HG03175 (cell line): Measurements from ENCODE around the gene ANKRD17.
"Not testable (repeated sequence)": the region's sequence is repeated elsewhere in the genome, so short reads cannot be mapped to it uniquely, and the experiment has no call there.

ENCODE experiments used
- ATAC-seq: cut with Tn5 transposase; IDR thresholded peaks from one replicate; pipeline ENCODE4 v1.9.1; 2021; ENCODE audit warnings: mild to moderate bottlenecking, moderate library complexity; ENCODE audit not compliant: unreplicated experiment

Gene ANKRD17

DNA sequence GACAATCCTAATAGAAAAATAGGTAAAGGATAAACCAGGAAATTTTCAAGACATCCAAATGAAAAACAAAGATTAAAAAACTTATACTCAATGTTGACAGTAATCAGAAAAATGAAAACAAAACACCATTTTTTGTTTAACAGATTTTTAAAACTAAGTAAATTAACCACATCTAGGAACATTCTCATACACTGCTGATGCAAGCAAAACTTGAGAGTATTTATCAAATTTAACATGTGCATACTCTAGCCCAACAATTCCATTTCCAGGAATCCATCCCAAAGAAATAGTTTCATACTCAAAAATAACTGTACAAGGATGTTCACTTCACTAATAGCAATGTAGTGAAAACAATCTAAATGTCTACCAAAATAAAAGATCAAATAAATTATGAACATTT is 11.5 kb downstream of the ANKRD17 start:
- ATAC-seq = no peak

DNA sequence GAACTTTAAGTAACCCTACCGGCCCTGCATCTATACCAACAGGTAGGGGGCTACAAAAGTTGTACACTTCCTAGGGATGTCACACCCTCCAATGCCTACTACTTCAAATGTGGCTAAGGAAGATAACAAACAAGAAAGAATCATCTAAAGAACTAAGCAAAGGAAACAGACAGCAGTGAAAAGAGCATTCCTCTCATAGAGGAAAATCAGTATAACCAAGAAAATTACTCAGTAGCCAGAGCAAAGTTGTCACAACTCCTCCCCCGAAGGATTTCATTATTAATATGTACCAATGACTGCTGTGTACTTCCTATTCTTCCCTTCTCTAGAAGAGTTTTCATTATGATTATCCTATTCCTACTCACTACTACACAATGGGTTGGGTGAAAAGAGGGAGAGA is 12.6 kb downstream of the ANKRD17 start:
- ATAC-seq = no peak

- no peak for ATAC-seq
These were observed 13.5 kb downstream of the ANKRD17 start for GRCh38 chr4:73244945-73245601.

DNA sequence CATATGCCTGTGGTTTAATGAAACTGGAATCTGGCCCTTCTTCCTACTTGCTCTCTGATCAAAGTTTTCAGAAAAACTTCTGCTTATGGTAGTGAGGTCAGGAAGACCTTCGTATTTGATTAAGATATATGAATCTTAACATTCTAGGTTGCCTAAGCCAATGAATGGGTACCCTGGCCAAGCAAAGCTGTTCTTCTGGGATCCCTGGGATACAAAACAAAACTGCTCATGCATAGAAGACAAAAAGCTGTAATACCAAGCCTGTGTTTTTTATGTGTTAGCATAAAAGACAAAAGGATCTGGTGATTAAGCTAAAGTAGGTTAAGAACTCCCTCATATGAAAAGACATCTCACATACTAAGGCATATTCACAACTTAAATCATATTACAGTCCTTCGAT is 21.6 kb downstream of the ANKRD17 start:
- no peak for ATAC-seq

DNA sequence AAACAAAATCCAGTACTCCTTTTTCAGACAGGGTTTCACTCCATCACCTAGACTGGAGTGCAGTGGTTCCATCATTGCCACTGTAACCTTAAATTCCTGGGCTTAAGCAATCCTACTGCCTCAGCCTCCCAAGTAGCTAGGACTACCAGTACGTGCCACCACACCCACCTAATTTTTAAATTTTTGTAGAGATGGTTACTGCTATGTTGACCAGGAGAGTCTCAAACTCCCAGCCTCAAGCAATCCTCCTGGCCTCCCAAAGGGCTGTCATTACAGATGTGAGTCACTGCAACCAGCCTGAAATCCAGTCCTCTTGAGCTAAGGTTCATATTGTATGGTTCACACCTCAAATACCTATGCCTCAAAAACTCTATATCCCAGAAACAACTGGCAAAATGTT is 22.4 kb downstream of the ANKRD17 start:
- no peak for ATAC-seq

- ATAC-seq = no peak
These were observed 23.9 kb downstream of the ANKRD17 start for GRCh38 chr4:73234712-73235111.

- ATAC-seq = no peak
These were observed 26.8 kb downstream of the ANKRD17 start for GRCh38 chr4:73231518-73232487.

DNA sequence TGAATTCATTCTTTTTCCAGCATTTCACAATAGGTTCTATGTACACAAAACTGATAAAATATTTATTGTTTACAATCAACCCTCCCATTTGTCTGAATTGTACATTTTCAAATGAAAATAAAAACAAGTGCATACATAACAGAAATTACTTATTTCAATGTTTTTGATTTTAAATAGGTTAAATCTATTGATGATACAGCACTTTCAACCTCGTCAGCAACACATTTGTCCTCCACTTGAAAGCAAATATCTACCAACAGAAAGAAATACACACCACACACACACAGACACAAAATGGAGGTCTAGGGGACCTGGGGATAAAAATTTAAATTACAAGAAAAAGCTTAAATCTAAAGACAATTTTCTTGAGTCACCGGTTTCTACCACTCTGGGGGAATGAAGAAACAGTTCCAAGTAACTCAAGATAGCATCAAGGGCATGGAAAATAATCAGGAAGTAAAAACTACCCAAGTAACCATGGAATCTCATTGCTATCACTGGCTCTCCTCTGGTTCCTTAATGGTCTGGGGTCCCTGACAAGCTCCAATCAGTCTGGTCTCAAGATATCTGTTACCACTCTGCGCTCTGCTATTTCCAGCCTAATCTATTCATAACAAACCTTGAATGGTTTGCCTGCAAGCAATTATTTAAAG is 27.6 kb downstream of the ANKRD17 start:
- no peak for ATAC-seq

- ATAC-seq = not testable (repeated sequence)
These were observed 29.8 kb downstream of the ANKRD17 start for GRCh38 chr4:73228800-73229199.

DNA sequence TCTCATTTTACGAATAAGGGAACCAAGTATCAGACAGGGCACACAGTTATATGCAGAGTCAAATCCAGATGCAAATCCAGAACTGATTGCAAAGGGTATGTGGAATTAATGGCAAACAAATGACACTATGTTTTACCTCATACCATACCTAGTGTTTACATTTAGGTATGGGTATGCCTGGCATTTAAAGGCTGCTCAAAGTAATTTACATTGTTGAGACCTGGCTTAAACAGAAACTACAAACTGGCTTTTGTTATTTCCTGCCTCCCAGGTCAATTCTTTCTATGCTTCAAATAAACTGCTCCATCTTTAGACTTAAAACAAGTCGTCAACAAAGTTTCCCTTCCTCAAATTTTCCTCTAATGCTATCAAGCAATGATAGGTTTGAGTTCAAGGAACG is 33.7 kb downstream of the ANKRD17 start:
- ATAC-seq = no peak

DNA sequence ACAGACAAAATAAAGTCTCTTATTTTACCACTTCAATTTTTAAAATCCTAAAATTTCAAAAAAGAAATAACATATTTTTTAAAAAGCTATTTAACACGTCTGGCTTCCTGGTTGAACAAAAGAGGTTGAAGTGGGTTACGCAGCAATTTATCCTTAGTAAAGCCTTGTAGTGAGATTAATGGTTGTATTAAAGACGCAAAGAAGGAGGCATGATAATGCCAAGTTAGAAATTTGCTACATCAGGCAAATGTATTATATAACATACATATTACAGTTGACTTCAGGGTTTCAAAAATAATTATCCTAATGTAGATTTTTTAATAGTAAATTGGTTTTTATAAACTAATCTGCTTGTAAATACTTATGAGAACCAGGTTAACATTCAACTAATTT is 35.3 kb downstream of the ANKRD17 start:
- no peak for ATAC-seq

DNA sequence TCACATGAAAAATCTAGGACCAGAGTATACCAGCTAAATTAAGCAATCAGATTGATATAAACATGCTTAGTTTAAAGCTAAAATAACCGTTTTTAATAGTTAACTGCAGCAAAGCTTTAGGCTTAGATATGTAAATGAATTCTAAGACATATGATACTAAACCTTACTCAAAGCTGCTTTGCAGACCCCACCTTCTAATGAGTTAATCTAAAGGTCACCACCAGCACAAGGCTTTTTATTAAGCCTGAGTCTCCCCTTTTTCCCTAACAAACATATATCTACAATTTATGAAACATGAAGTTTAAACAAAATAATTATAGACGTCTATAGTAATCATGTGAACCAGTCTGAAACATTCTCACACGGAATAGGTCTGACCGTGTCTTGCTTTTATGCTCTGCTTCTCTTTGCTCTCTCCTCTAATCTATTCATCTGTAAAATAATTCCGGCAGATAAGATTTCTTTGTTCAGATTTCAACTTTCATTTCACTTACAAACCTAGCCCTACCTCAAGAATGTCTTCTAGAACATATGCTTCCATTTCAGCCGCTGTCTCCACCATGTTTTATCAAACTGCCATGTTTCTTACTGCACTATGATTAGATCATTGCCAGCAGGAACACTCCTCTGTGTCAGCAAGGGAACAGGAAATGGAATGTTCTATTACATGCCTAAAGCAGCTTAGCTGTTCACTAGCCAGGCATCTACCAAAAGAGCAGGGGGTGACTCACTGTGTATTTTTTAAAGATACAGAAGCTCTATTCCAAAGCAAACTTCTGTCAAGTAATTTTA is 35.9 kb downstream of the ANKRD17 start:
- peak; percentile 96 for ATAC-seq

DNA sequence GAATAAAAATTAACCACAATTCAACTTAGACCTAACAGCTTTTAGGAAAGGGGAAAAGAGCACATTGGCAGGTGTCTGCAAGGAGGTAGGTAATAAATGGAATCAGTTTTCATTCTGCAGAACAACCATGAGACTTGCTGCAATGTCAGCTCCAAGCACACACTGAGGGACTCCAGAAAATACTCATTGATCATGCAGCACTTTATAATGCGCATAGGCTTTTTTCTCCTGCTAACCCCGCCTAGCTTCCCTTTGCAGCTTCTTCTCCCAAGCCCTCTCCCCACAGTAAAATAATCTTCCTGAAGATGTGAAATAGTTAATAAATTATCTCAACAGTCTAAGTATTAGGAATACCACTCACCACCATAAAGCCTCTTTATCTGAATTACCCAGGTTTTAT is 36.9 kb downstream of the ANKRD17 start:
- no peak for ATAC-seq

- ATAC-seq = no peak
These were observed 37.8 kb downstream of the ANKRD17 start for GRCh38 chr4:73220815-73221214.

GRCh38 chr4:73213916-73214653 is 44.5 kb downstream of the ANKRD17 start:
- ATAC-seq = no peak

DNA sequence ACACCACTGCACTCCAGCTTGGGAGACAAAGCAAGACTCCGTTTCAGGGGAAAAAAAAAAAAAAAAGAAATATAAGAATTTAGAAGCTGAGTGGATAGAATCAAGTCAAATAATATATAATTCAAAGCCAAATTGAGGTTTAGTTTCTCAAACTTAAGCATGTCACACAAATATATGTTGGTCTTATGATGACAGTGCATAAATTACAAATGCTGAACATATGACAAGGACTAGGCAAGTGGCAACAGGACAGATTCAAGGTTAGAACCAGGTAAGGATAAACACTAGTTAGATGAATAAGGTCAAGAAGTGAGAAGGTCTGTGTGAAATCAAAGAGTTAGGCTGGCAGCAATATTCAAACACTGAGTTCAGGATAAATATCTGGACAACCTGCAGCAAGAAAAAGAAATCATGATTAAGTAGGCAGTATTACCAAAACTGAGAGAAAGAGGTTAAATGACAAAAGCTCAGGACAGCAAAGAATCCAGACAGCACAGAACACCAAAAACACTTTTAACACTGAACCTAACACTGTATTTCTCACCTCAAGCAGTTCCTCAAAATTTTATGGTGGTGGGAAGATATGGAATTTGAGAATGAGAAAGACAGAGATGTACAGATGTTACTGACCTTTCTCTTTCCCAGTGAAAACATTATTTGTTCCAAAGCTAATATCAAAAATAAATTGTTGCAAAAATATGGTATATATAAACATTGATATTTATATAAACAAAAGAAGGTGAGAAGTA is 45.4 kb downstream of the ANKRD17 start:
- ATAC-seq = no peak

DNA sequence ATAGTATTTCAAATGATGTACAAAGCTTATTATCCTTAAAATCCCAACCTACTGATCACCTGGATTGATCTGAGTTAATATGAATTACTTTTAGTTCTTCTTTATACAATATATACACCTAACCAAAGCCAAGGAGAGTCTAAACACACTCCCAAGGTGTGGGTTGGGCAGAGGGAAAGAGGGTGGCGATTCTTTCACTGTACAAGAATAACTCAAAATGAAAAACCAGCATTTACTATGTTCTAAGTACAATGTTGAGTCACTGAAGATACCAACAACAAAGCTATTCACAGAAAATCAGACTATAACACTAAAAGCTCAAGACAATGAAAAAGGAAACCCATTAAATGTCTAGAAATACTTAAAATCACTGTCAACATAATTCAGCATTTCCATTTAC is 46.6 kb downstream of the ANKRD17 start:
- ATAC-seq = no peak

DNA sequence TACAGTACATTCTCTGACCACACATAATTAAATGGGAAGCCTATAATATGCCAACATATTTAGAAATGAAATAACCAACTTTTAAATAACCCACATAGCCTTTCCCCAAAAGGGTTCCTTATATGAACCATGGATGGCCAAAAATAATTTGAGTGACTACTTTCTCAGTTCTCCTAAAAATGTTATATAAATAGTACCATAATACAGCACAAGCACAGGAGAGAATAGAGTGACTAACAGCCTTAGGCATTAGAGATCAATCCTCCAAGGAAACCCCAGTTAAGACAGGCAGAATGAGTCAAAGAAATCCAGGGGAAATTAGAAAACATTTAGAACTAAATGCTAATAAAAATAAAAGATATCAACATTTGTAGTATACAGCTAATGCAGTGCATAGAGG is 50.2 kb downstream of the ANKRD17 start:
- no peak for ATAC-seq

GRCh38 chr4:73206236-73206635 is 52.4 kb downstream of the ANKRD17 start:
- ATAC-seq = no peak

DNA sequence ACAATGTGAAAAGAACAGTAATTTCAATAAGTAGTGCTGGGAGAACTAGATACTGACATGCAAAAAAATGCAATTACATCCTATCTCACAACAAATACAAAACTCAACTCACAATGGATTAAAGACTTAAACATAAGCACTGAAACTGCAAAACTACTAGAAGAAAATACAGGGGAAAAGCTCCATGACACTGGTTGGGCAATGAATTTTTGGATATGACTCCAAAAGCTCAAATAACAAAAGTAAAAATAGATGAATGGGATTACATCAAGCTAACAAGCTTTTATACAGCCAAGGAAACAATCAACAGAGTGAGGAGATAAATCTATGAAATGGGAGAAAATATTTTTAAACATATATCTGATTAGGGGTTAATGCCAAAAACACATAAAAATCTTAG is 53.1 kb downstream of the ANKRD17 start:
- no peak for ATAC-seq
